GM19452 (cell line): ENCODE results near the gene NME5.
"Not testable (repeated sequence)": the region's sequence is repeated elsewhere in the genome, so short reads cannot be mapped to it uniquely, and the experiment has no call there.

ENCODE experiments used
- ATAC-seq: cut with Tn5 transposase; IDR thresholded peaks from one replicate; pipeline ENCODE4 v1.9.1; 2021; ENCODE audit not compliant: unreplicated experiment

Gene NME5

GRCh38 chr5:138082033-138082432, 57.2 kb downstream of the NME5 start:
- no peak for ATAC-seq

GRCh38 chr5:138078006-138078643, 61.1 kb downstream of the NME5 start:
- no peak for ATAC-seq

- ATAC-seq: no peak
Observed at GRCh38 chr5:138077064-138077696, 62.0 kb downstream of the NME5 start.

- ATAC-seq: not testable (repeated sequence)
Observed at GRCh38 chr5:138070026-138070425, 69.2 kb downstream of the NME5 start.

GRCh38 chr5:138068742-138069600, 70.3 kb downstream of the NME5 start:
- ATAC-seq: no peak

GRCh38 chr5:138067945-138068344, 71.3 kb downstream of the NME5 start:
- ATAC-seq: no peak
